SH-SY5Y (cell line): ENCODE measurements around the gene GID4.

Experiments used
- GATA2 ChIP-seq: IDR thresholded peaks from 2 replicates; pipeline ENCODE4 v1.6.1; 2011; ENCODE audit warnings: mild to moderate bottlenecking, low read depth, low read length
- GATA3 ChIP-seq: IDR thresholded peaks from 2 replicates; pipeline ENCODE4 v1.6.1; 2011; ENCODE audit warnings: low read depth, mild to moderate bottlenecking, low read length, moderate library complexity

DNA sequence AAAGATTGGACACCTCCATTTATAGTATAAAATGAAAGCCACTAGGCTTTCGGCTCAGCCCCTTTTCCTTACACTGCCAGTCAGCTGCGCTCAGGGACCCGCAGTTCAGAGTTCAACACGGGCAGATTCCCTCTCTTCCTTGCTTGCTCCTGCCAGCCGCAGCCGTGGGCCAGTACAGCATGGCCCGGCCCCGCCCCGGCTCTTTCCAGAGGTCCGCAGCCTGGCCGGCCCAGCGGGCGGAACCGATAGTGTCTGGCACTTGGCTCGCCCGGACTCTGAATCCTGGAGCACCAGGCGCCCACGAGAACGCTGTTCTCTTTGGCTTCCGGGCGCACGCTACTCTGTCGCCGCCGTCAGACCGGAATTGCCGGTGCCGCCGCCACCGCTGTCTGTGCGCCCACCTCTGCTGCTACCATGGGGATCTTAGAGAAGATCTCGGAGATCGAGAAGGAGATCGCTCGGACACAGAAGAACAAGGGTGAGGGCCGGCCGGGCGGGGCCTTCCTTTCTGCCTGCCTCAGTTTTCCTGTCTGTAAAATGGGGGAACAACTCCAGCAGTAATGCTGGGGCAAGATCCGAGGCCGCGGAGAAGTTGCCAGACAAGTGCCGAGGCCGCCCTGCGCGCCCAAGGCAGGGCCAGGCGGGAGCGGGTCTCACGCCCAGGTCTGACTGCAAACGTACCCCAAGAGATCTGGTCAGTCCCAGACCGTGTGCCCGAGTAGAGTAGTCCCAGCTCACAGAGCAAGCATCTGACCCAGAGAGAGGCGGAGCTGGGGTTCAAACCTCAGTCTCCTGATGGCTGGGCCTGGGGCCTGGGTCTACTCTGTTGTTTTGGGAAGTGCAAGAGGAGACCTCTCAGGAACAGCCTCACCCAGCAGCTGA, 48.6 kb downstream of the GID4 start, which contains the start of gene DRG2:
- TF ChIP-seq GATA2 (no peak), GATA3 (no peak)
